Activated CD8-positive, alpha-beta memory T cell treated with anti-CD3 and anti-CD28 coated beads for 24 hours (primary cell): ENCODE measurements around the gene LEFTY1.
A peak's percentile ranks its signal among the peaks of the same experiment; 100 is the strongest.
"Not testable (repeated sequence)": the region's sequence is repeated elsewhere in the genome, so short reads cannot be mapped to it uniquely, and the experiment has no call there.

Source experiments
- DNase-seq: peaks from one replicate; pipeline ENCODE4 v3.0.0-alpha.2; 2020

Gene LEFTY1

GRCh38 chr1:225887554-225888288 lies 1.2 kb downstream of the LEFTY1 start:
- DNase-seq: not testable (repeated sequence)

- DNase-seq: no peak
These were observed 2.0 kb downstream of the LEFTY1 start for GRCh38 chr1:225887030-225887314.

- DNase-seq: no peak
These were observed 2.6 kb downstream of the LEFTY1 start for GRCh38 chr1:225886159-225887029.

DNA sequence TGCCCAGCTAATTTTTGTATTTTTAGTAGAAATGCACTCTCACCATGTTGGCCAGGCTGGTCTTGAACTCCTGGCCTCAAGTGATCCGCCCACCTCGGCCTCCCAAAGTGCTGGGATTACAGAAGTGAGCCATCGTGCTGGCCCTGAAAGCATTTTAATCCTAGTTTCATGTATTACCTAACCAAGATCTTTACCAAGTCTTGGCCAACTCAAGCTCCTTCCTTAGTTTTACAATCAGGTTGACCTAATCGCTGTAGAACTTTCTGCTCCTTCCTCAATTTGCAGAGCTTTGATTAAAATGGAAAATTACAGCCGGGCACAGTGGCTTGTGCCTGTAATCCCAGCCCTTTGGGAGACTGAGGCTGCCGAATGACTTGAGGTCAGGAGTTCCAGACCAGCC lies 3.6 kb downstream of the LEFTY1 start:
- DNase-seq: no peak

DNA sequence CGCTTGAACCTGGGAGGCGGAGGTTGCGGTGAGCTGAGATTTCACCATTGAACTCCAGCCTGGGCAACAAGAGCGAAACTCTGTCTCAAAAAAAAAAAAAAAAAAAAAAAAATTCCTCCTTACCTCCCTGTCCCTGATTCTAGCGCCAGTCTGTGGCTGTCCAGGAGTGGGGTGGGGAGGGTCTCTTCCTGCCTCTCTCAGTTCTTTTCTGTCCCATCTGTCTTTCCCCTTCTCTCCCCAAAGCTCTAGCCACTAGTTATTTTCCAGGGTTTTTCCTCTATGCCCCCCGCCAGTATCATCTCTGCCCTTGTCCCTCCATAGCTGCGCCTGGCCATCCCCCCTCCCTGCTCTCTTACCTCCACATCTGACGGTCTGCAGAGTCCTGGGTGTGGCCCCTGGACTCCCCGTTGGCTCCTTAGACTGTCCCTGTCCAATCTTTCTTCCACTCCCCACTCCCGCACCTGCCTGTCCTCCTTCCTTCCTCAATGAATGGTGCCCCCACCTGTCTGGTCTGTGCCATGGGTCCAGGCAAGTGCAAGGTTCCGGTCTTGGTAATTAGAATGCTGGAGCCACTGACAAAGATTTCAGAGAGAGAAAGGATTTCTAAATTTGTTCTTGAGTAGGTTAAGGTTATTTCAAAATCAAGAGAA lies 5.2 kb downstream of the LEFTY1 start:
- DNase-seq: no peak

DNA sequence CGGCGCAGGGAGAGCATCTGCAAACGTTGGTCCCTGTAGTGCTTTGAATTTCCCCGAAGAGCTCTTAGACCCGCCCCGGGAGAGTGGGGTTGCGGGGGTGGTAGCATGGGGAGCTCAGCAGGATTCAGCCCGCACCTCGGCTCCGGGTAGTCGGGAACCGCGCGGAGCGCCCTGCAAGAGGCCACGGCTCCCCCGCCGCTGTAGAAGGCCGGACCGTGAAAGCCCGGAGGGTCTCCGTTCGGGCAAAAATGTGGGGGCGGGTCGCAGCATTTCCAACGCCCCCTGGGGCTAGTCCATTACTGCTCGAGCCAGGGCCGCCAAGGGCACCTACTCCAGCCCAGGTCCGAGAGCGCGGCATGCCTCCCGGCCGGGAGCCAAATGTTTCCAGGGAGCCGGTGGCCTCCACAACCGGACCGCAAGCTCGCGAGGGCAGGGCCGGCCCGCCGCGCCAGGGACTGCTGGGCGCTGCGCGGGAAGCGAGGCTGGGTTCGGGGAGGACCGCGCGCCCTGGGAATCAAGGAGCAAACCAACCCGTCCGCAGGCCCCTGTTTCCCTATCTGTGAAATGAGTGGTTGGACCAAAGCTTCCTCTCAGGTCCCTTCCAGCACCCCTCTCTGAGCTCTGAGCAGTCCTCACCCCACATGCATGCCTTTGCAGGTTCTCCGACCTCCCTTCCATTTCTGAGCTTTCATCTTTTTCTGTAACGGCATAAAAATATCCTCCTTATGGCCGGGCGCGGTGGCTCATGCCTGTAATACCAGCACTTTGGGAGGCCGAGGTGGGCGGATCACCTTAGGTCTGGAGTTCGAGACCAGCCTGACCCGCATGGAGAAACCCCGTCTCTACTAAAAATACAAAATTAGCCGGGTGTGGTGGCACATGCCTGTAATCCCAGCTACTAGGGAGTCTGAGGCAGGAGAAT lies 6.0 kb downstream of the LEFTY1 start:
- DNase-seq: peak; percentile 75

DNA sequence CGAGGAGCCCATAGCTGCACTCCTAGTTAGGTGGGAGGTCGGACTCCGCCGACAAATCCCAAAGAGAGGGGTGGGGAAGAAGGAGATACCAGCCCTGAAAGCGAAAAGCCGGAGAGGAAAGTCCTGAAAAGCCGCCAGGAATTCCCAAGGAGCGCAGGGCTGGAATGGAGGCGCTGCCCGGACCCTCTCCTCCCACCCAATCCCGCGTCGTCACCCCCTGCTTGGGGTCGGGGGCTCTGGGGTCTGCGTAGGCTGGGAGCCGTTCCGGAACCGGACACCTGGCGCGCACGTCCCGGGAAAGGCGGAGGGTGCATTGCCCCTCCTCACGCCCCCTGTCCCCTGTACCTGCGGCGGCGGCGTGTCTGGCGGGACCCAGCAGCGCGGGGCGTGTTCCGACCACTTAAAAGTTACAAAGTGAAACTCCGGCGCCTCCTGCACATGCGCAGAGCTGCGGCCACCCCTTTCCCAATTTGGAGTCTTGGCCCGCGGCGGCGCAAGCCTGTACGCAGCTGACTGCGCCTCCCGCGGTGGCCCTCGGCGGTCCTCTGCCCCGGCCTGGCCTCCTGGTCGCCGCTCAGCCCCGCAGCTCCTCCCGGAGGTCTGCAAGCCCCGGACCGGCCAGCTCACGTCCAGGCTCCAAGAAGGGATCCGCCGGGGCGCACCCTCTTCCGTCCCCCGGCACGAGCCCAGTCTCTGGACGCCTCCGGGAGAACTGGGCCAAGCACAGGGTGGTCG lies 6.8 kb downstream of the LEFTY1 start, which contains the start of gene TMEM63A:
Gene TMEM63A, minus strand, starts transcription at position 422 of the 735 bp plus-strand sequence. CDS start 4,800 bp downstream, outside the sequence.
- DNase-seq: peak; percentile 94

DNA sequence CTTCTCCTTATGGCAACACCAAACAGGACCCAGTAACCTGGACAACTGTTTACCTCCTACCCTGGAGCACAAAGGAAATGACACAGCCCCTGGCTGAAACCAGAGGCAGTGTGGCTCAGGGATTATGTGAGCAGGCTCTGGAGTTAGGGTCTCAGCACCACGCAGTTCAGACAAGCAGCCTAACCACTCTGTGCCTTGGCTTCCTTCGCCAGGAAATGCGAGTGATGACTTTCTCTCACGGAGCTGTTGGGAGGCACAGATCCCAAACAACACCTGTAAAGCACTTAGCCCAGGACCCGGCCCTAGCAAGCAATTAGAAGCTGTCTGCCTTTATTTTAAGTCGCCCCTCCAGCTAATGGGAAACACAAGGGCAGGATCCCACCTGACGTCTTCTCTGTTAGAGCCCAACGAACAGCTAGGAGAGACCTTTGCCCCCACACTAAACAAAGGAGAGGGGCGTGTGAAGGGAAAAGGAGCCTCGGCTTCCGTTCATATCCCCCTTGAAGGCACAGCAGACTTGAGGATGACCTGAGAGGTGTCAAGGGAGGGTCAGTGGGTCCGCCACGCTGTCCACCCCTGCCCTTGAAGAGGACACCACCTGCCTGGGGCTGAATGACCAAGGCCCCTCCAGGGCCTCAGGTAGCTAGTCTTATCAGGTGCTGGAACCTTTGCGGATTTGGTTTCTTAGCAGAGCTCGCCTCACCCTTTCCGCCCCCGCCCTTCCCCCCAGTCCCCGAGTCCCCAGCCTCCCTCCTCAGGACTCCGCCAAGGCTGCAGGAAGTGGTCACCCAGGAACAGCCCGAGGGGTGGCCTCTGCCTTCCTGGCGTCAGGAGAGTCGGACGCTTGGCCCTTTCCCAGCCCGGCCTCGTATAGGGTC lies 7.6 kb downstream of the LEFTY1 start:
- DNase-seq: peak; percentile 73

- no peak for DNase-seq
These were observed 8.3 kb downstream of the LEFTY1 start for GRCh38 chr1:225880636-225881035.

GRCh38 chr1:225880222-225880588 lies 8.7 kb downstream of the LEFTY1 start:
- DNase-seq: no peak

GRCh38 chr1:225879521-225880221 lies 9.3 kb downstream of the LEFTY1 start:
- no peak for DNase-seq

DNA sequence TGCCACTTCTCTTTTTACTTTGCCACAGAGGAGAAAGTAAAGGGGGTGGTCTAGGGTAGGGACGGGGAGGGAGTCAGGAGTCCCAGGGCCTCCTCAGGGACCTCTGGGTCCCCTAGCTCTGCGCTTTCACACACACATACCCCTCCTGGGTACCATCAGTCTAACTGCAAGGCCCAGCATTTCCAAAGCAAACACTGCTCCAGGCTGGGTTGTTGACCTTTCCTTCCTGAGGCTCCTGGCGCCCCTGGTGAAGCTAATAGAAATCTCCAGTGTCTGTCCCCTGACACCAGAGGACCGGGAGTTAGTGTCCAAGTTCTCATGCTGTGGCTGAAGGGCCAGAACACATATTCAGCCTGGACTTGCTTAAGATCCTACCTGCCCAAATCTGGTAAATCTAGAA lies 10.7 kb downstream of the LEFTY1 start:
- no peak for DNase-seq

- no peak for DNase-seq
These were observed 11.4 kb downstream of the LEFTY1 start for GRCh38 chr1:225877580-225877979.

DNA sequence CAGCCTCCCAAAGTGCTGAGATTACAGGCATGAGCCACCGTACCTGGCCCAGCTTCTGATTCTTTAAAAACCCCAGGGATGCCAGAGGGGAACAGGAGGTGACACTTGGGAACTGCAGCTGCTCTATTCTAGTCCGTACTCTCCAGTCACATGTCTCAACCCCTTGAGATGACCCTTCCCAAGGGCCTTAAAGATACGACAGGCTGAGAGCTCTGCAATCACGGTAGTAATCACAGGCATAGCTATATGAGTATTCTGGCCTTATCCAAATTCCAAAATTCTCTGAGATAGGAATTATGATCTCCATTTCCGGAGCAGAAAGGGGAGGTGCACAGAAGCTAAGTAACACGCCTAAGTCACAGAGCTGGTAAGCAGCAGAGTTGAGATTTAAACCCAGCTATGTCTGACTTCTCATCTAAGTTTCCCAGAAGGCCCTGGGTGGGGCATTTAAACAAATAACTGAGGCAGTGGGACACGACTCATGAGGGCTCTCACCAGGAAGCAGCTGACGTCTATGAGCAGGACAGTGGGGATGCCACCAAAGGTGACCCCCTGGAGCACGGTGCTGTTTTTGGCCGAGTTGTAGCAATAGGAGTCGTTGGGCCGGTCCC lies 11.9 kb downstream of the LEFTY1 start:
- DNase-seq: no peak

DNA sequence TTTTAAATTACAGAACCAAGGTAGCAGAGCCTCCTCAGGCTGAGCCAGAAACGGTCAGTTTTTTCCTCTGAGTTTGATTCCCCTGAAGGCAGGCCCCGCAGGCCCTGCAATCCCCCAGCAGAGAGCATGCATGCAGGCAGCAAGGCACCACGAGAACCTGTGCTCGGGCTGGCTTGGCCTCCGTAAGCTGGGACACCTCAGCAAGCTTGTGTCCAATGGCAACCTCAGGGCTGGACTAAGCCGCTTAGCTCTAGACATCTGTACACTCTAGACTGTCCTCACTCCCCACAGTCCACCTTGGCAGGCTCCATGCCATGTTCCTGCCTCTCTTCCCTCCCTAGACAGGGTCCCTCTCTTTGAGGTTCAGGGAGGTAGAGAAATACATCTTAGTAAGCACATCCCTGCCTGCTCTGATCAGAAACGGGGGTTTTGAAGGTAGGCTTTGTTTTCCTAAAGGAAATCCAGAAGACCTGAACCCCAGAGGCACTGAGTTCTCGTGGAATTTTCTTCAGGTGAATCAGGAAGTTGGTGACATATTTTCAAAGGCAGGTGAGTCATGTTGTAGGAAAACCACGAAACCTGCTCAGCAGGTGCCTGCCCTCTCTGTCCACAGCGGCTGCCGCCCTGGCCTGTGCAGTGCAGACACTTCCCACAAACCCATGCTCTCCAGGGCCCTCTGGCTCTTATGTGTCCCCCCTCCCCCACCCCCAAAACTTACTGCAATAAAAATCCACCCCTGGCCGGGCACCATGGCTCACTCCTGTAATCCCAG lies 13.7 kb downstream of the LEFTY1 start:
- DNase-seq: no peak

GRCh38 chr1:225874431-225874830 lies 14.5 kb downstream of the LEFTY1 start:
- DNase-seq: no peak

GRCh38 chr1:225873281-225873850 lies 15.6 kb downstream of the LEFTY1 start:
- DNase-seq: no peak

DNA sequence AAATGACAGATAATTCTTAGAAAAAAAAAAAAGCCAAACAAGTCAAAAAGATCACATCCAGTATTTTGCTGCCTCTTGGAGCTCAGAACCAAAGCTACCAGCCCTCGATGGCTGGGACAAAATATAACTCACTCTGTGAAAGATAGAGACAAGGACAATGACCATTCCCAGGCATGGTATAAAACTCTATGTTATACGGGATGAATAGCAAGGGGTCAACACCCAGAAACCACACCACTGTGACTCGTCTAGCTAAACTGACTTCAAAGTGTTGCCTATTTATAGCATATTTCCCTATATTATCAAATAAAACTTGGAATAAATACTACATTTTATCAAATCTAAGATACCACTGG lies 16.9 kb downstream of the LEFTY1 start:
- DNase-seq: no peak
